HFFc6 (cell line): Measurements from ENCODE around the gene HHIPL1. TPM values are rescaled to one million over a fixed set of nuclear protein-coding genes. Genes with fewer than 3 reads are reported as not detected.

Experiments
- DNase-seq: peaks from one replicate; pipeline ENCODE4 v3.0.0-alpha.2; 2018
- H3K27ac Mint-ChIP-seq: 2 replicates; pipeline ENCODE4 v1.8.0; 2020; ENCODE audit warnings: mild to moderate bottlenecking, mixed read lengths
- H3K27me3 Mint-ChIP-seq: 2 replicates; pipeline ENCODE4 v1.8.0; 2021; ENCODE audit warnings: mild to moderate bottlenecking, moderate library complexity, mixed read lengths; ENCODE audit not compliant: insufficient read depth
- H3K36me3 Mint-ChIP-seq: 2 replicates; pipeline ENCODE4 v1.8.0; 2021; ENCODE audit warnings: low read depth, mixed read lengths
- H3K4me1 Mint-ChIP-seq: 2 replicates; pipeline ENCODE4 v1.8.0; 2020; ENCODE audit warnings: low read depth, mixed read lengths
- H3K4me3 Mint-ChIP-seq: 2 replicates; pipeline ENCODE4 v1.8.0; 2020; ENCODE audit warnings: mild to moderate bottlenecking, moderate library complexity, mixed read lengths
- H3K9me3 Mint-ChIP-seq: 2 replicates; pipeline ENCODE4 v1.8.0; 2020; ENCODE audit warnings: mild to moderate bottlenecking, mixed read lengths
- CTCF ChIP-seq: fragments of 200-600 bp; sonication (generic); IDR thresholded peaks from 2 replicates; pipeline ENCODE4 v1.5.0; 2021; ENCODE audit warnings: antibody characterized with exemption, mild to moderate bottlenecking
- total RNA-seq, 6 experiments: library from RNA; stranded (reverse); fragmentation: NEBNext Ultra II Directional; extraction: Animal tissue kit (Norgen Biotek cat#: 25700); gene quantifications; 2 replicates in 1 of 6; 3 replicates in 5 of 6; pipeline ENCODE4 v1.2.3, GENCODE V29; 2021

HHIPL1 gene
- total RNA-seq, 6 experiments from 2014 or later = 0.99 to 2.8 (median 1.3) TPM

GRCh38 chr14:99632410-99633035, 12.4 kb upstream of the HHIPL1 start:
- no peaks in the 10 kb centered on the region for H3K9me3 Mint-ChIP-seq
- TF ChIP-seq CTCF = no peak
- peaks cover 14% of the 10 kb centered on the region for H3K4me1 Mint-ChIP-seq
- H3K27ac Mint-ChIP-seq = no peak overlapping the region
- no peak overlapping the region for H3K4me3 Mint-ChIP-seq
- DNase-seq = no peak
- H3K36me3 Mint-ChIP-seq = no peaks in the 10 kb centered on the region
- H3K27me3 Mint-ChIP-seq = peaks cover 11% of the 10 kb centered on the region

- H3K27me3 Mint-ChIP-seq = peaks cover 15% of the 10 kb centered on the region
- no peak overlapping the region for H3K4me3 Mint-ChIP-seq
- TF ChIP-seq CTCF = no peak
- no peaks in the 10 kb centered on the region for H3K9me3 Mint-ChIP-seq
- no peaks in the 10 kb centered on the region for H3K36me3 Mint-ChIP-seq
- no peak overlapping the region for H3K27ac Mint-ChIP-seq
- no peak for DNase-seq
- peaks cover 8% of the 10 kb centered on the region for H3K4me1 Mint-ChIP-seq
These were observed 11.8 kb upstream of the HHIPL1 start for GRCh38 chr14:99633141-99633540.

- Mint-ChIP-seq H3K9me3 (no peaks in the 10 kb centered on the region), H3K4me1 (peaks cover 3% of the 10 kb centered on the region), H3K27me3 (peaks cover 15% of the 10 kb centered on the region), H3K27ac (no peak overlapping the region), H3K4me3 (no peak overlapping the region), H3K36me3 (no peaks in the 10 kb centered on the region)
- TF ChIP-seq CTCF = no peak
- DNase-seq = no peak
These were observed 11.0 kb upstream of the HHIPL1 start for GRCh38 chr14:99633918-99634317.

GRCh38 chr14:99634443-99634842, 10.5 kb upstream of the HHIPL1 start:
- H3K27me3 Mint-ChIP-seq = peaks cover 13% of the 10 kb centered on the region
- no peak overlapping the region for H3K4me3 Mint-ChIP-seq
- TF ChIP-seq CTCF = no peak
- no peaks in the 10 kb centered on the region; the same call in 1 of the 2 replicates for H3K4me1 Mint-ChIP-seq
- H3K9me3 Mint-ChIP-seq = no peaks in the 10 kb centered on the region
- H3K27ac Mint-ChIP-seq = no peak overlapping the region
- H3K36me3 Mint-ChIP-seq = no peaks in the 10 kb centered on the region
- no peak for DNase-seq

- Mint-ChIP-seq H3K27ac (no peak overlapping the region), H3K4me1 (no peaks in the 10 kb centered on the region; the same call in 1 of the 2 replicates), H3K9me3 (no peaks in the 10 kb centered on the region), H3K4me3 (no peak overlapping the region), H3K36me3 (no peaks in the 10 kb centered on the region), H3K27me3 (peaks cover 13% of the 10 kb centered on the region)
- no peak for DNase-seq
- TF ChIP-seq CTCF = no peak
These were observed 9.8 kb upstream of the HHIPL1 start for GRCh38 chr14:99635116-99635515.
